ENCODE results near the gene ACAA1. TPM values are rescaled to one million over a fixed set of nuclear protein-coding genes. Genes with fewer than 3 reads are reported as not detected.
"Not testable (repeated sequence)": the region's sequence is repeated elsewhere in the genome, so short reads cannot be mapped to it uniquely, and the experiment has no call there.

Gene ACAA1
- total RNA-seq, 1 donor from 2014 or later = 15.8 TPM

- no peak for DNase-seq (ENCODE audit: low read depth)
Observed at GRCh38 chr3:38083871-38084333, 53.0 kb downstream of the ACAA1 start.

- not testable (repeated sequence) for DNase-seq (ENCODE audit: low read depth)
Observed at GRCh38 chr3:38083254-38083653, 53.7 kb downstream of the ACAA1 start.

GRCh38 chr3:38082296-38082695 is 54.6 kb downstream of the ACAA1 start:
- not testable (repeated sequence) for DNase-seq (ENCODE audit: low read depth)

GRCh38 chr3:38077073-38077472 is 59.9 kb downstream of the ACAA1 start:
- not testable (repeated sequence) for DNase-seq (ENCODE audit: low read depth)

Other genes starting within 250 kb of the ACAA1 start
- gene VILL, start 146.3 kb downstream of the ACAA1 start, total RNA-seq = 5.5 and 7.9 TPM in 2 replicates
- gene PLCD1, start 107.5 kb downstream of the ACAA1 start, total RNA-seq = 11.2 and 19.6 TPM in 2 replicates
- gene DLEC1, start 97.9 kb downstream of the ACAA1 start, total RNA-seq = not detected in 2 replicates
- 2.3 and 3.8 TPM in 2 replicates for gene MYD88, start 1.5 kb upstream of the ACAA1 start, total RNA-seq
- gene OXSR1, start 28.4 kb upstream of the ACAA1 start, total RNA-seq = 49.8 and 57.5 TPM in 2 replicates
- 0.16 and 0.40 TPM in 2 replicates for gene SLC22A13, start 128.7 kb upstream of the ACAA1 start, total RNA-seq
- 0.78 and 0.83 TPM in 2 replicates for gene SLC22A14, start 145.2 kb upstream of the ACAA1 start, total RNA-seq
- gene XYLB, start 209.7 kb upstream of the ACAA1 start, total RNA-seq = 1.5 and 1.9 TPM in 2 replicates

Measured in myocyte (in vitro differentiated cells).